ENCODE measurements around the gene ARHGAP8.
"Not testable (repeated sequence)": the region's sequence is repeated elsewhere in the genome, so short reads cannot be mapped to it uniquely, and the experiment has no call there.

ARHGAP8 gene

DNA sequence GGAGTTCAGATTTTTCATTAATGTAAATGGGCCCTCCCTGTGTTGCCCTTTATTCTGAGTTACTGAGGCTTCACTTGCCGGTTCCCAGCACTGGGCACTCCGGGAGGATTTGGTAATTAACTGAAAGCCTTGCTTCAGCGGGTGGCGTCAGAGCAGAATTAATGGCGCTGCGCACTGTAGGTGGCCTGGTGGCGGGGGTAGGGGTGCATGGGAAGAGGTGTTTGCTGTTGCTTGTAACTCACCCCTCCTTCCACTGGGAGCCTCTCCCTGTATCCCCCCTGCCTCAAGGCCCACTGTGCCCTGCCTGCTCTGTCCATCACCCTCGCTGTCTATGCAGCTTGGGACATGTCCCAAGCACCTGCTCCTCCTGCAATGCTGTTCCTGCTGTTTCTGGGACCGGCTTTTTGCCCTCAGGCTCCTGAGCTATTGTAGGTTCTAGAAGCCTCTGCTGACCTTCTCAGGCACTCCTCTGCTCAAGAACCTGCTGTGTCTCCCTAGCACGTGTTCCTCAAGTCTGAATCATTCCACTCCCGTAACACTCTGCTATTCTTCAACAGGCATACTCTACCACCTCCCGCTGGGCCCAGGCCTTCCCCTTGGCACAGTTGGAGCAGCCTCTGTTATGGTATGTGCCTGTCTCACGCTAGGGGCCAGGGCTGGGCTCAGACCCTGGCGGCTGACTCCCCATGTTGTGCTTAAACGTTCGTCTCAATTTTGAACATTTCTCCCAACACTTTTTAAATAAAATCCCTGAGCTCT, 24.4 kb downstream of the ARHGAP8 start:
- DNase-seq: no peak

DNA sequence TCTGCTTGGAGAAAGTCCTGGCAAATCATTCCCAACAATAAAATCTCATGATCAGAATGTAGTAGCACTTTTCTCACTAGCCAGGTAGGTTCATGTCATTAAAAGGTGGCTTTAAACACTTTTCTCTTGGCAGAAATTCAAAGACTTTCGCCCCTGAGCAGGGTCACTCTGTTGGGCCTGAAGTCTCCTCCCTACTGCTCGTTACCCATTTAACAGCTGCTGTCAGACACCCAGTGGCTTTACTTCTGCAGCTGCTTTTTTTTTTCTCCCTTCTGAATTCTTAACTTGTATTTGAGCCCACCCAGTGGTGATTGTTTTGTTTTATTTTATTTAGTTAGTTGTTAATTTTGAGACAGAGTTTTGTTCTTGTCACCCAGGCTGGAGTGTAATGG, 25.0 kb downstream of the ARHGAP8 start:
- no peak for DNase-seq

GRCh38 chr22:44780876-44781449, 28.6 kb downstream of the ARHGAP8 start:
- DNase-seq: no peak

DNA sequence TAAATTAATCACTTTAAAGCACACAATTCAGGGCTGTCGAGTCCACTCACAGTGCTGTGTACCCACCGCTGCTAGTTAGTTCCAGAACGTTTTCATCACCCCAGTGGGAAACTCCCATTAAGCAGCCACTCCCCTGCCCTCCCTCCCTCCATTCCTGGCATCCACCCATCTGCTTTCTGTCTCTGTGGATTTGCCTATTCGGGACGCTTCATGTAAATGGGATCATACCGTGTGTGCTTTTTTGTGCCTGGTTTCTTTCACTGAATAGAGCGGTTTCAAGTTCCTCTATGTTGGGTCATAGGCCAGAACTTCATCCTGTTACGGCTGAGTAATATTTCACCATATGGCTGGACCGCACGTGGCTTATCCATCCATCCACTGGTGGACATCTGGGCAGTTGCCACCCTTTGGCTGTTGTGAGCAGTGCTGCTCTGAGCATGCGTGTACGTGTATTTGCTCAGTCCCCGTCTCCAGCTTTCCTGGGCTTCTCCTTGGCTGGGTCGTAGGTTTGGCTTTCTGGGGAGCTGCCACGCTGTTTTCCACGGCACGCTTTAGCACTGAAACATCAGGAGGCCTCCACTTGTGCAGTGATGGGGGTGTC, 30.1 kb downstream of the ARHGAP8 start:
- no peak for DNase-seq

DNA sequence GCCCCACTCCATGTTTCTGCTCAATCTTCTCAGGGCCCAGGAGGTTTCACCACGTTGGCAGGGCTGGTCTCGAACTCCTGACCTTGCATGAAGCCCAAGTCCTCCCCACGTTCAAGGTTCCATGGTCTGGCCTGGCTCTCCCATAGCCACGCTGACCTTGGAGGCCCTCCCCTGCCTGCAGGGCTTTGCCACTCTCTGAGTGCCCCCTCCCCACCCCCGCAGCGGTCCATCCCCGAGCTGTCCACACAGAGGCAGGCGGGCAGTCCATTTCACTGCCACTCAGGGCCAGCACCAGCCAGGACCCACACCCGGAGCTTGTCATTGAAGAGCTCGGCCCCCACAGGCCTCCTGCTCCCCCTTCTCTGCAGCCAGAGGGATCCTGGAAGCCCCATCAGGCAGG, 30.7 kb downstream of the ARHGAP8 start:
- DNase-seq: no peak

GRCh38 chr22:44783581-44783980, 31.2 kb downstream of the ARHGAP8 start:
- DNase-seq: no peak

GRCh38 chr22:44786136-44786535, 33.8 kb downstream of the ARHGAP8 start:
- DNase-seq: no peak

DNA sequence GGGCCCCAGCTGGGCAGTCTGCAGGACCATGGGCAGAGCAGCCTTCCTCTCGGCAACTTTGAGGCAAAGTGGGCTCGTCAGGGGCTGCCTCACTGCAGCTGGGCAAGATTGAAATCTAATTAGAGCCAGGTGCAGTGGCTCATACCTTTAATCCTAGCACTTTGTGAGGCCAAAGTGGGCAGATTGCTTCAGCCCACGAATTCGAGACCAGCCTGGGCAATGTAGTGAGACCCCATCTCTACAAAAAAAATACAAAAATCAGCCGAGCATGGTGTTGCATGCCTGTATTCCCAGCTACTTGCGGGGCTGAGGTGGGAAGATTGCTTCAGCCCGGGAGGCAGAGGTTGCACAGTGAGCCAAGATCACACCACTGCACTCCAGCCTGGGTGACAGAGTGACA, 34.2 kb downstream of the ARHGAP8 start:
- no peak for DNase-seq

GRCh38 chr22:44787832-44788231, 35.5 kb downstream of the ARHGAP8 start:
- no peak for DNase-seq

GRCh38 chr22:44793106-44793505, 40.7 kb downstream of the ARHGAP8 start:
- DNase-seq: no peak

DNA sequence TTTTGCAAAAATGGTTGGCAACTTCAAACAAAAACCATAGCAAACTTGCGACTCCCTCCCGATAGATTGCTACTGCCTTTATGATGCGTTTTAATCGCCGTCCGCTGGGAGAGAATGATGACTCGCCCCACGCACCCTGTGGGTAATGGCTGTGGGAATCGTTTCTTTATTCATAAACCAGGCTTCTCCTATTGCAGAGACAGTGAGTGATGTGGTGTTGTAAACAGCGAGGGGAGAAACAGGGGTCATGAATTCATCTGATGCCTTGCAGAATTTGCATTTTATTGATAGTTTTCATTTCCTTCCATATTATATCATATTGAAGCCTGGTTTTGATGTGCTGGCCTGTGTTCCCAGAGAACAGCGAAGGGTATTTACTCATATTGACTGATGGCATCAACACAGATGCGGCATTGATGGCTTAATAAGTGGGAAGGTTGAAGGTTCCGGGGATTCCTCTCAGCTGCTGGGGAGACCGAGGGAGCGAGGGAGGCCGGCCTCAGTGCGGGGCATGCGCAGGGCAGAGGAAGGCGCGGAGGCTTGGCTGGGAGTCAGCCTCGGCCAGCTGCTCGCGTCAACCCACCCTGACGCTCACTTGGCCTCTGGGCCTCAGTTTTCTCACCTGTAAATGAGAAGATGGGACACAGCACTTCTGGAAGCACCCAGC, 41.3 kb downstream of the ARHGAP8 start:
- DNase-seq: no peak

DNA sequence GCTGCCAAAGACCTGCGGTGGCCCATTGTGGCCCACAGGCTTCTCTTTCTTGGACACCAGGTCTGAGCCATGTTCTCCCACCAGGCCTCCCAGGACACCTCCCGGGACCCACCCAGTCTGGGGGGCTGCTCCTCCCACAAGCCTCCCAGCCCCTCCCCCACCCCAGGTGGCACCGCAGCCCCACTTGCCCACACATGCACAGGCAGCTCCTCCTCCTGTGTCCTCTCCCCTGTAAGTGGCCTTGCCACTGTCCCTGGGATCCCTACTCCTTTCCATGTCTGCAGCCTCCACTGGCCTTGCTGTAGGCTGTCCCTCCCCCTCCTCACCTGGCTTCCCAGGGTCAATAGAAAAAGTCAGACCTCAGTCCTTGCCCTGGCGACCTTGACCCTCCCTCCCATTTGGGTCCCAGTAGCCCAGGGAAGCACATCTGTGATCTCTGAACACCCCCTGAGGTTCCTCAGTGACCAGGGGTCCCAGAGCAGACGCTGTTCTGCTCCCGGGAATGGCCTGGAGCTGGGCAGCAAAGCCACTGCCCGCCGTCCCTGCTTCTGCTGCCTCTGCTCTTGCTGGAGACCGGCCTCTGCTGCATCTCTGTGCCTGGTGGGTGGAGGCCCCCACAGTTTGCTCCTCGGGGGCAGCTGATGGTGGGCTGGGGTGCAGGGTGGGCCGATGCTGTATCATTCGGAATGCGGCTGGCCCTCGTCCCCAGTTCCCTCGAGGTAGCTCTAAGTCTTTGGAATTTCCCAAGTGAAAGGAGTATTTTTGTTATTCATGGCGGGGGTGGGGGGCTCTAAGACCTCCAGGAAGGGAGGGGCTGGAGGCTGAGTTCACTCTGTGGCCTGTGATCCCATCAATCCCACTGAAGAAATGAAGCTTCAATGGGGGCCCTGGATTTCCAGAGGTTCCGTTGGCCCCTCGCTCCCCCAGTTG, 43.6 kb downstream of the ARHGAP8 start:
- DNase-seq: no peak

DNA sequence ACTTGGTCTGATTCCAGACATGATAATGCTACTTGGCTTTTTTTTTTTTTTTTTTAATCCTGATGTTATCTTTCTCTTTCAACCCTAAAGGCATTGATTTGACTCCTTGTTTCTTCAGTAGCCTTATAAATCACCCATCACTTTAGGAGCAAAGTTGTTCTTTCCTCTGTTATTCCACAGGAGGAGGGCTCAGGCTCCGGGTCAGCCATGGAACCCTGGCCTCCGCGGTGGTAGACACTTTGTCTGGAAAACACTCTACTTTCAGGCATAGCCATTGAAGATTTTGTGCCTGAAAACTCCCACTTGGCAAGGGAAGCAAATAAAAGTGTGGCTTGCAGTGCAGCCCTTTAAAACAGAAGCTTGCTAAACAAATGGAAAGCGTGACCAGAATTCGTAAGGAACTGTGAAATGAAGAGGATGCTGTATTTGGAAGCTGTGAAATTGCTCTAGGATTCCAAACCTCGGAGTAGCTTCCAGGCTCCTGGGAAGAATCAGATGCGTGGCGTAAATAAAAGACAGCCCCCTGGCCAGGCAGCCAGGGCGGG, 44.9 kb downstream of the ARHGAP8 start:
- DNase-seq: no peak

DNA sequence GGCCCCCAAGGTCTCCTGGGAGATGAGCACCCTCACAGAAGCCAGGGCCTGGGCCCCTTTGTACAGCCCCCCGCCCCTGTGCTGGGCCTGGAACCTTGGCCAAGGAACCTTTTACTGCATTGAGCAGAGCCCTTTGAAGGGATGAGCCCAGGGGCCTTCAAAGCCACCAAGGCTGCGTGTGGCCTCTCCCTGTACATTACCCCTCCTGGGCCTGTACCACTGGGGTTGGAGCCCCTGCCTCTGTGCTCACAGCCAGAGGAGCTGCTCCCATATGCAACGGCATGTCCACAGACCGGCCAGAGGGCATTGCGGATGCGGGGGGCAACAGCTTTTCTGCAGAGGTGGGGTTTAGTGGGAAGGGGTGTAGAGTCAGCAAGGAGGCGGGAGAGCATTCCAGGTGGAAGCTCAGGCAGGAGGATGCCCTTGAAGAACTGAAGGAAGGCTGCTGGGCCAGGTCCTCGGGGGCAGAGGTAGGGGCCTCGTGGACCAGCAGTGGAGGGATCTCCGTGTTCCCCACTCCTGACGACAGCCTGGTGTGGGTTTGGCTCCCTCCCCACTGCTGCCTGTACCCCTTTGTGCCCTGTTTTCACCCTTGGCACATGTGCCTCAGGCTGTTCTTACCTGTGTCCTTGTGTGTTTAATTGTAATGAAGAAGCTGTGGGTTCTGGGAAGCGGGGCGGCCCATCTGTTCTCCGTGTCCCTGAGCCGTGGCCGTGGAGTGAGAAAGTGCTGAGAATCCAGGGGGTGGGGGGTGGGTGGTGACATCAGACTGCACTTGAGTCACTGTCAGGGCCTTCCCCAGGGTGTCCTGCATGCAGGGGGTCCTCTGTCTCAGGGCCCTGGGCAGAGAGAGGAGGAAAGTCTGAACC, 46.9 kb downstream of the ARHGAP8 start:
- no peak for DNase-seq

GRCh38 chr22:44799946-44800634, 47.7 kb downstream of the ARHGAP8 start:
- DNase-seq: not testable (repeated sequence)

DNA sequence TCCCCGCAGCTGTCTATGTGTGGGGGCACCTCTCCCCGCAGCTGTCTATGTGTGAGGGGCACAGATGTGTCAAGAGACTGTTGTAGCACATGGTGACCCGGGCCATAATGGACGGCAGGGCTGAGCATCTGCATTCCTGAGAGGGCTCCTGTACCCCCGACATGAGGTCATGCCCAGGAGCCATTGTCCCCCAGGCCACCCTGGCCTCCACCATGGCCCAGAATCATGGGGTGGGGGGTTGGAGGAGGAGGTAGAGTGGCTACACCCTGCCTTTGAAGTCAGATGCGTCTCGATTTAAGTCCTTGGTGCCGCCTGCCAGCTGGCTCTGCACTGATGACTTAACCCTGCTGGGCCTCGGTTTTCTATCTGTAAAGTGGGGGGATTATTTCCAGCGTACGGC, 49.1 kb downstream of the ARHGAP8 start:
- no peak for DNase-seq

GRCh38 chr22:44802071-44802700, 49.8 kb downstream of the ARHGAP8 start:
- DNase-seq: no peak

- DNase-seq: no peak
Measured at GRCh38 chr22:44802956-44803355, 50.6 kb downstream of the ARHGAP8 start.

DNA sequence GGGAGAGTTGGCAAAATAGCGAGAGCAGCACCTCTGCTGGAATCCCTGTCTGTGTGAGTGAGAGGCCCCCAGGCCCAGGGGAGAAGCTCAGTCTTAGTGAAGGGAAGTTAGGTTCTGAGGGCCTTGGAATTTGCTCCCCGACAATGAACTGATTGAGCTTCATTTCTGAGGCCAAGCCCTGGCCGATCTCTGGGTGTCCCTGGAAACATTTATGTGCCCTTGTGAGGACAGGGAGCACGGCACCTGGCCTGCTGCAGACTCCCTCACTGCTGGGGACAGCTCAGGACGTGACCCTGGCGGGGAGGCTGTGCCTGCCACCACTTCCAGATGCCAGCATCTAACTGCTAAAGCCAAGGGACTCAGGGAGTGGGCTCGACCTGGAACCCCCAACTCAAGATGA, 52.0 kb downstream of the ARHGAP8 start:
- no peak for DNase-seq

DNA sequence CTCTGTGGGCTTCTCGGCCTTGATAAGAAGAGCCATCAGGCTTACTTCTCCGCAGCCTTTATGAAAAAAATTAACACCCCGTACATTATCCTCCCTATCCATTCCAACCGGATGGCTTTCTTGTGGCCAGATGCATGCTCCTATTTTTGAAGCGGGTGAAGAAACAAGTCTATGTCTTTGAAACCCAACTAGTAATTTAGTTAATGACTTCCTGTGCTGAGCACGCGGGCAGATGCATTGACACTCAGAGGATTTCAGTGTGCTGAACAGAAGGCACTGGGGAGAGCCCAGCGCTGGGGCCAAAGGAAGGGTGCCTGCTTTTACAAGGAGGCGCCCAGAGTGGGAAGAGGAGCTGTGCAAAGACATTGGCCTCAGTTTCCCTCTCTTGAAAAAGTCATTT, 53.3 kb downstream of the ARHGAP8 start:
- DNase-seq: no peak
